HS-5 (cell line): ENCODE results near the gene DLEC1.
"Not testable (repeated sequence)": the region's sequence is repeated elsewhere in the genome, so short reads cannot be mapped to it uniquely, and the experiment has no call there.

Experiments
- DNase-seq: peaks from one replicate; pipeline ENCODE4 v3.0.0-alpha.2; 2012; ENCODE audit warnings: low read depth

Gene DLEC1

GRCh38 chr3:38120693-38121450 lies 81.9 kb downstream of the DLEC1 start:
- no peak for DNase-seq

GRCh38 chr3:38121451-38121831 lies 82.4 kb downstream of the DLEC1 start:
- no peak for DNase-seq

- no peak for DNase-seq
Measured at GRCh38 chr3:38121832-38122461, 82.9 kb downstream of the DLEC1 start.

- DNase-seq, result no peak
Measured at GRCh38 chr3:38122712-38123290, 83.8 kb downstream of the DLEC1 start.

- no peak for DNase-seq
Measured at GRCh38 chr3:38124324-38125122, 85.5 kb downstream of the DLEC1 start.

- no peak for DNase-seq
Measured at GRCh38 chr3:38125305-38126120, 86.5 kb downstream of the DLEC1 start.

- DNase-seq, result no peak
Measured at GRCh38 chr3:38126121-38126892, 87.3 kb downstream of the DLEC1 start.

GRCh38 chr3:38127611-38128302 lies 88.7 kb downstream of the DLEC1 start:
- no peak for DNase-seq

- DNase-seq, result no peak
Measured at GRCh38 chr3:38128303-38128655, 89.3 kb downstream of the DLEC1 start.

- DNase-seq, result no peak
Measured at GRCh38 chr3:38129058-38129457, 90.0 kb downstream of the DLEC1 start.

GRCh38 chr3:38130631-38131065 lies 91.6 kb downstream of the DLEC1 start:
- no peak for DNase-seq

GRCh38 chr3:38131621-38132369 lies 92.8 kb downstream of the DLEC1 start:
- no peak for DNase-seq

GRCh38 chr3:38133209-38133556 lies 94.2 kb downstream of the DLEC1 start:
- DNase-seq, result no peak

GRCh38 chr3:38133557-38134405 lies 94.8 kb downstream of the DLEC1 start:
- no peak for DNase-seq

- not testable (repeated sequence) for DNase-seq
Measured at GRCh38 chr3:38134517-38135143, 95.6 kb downstream of the DLEC1 start.

GRCh38 chr3:38135621-38136277 lies 96.7 kb downstream of the DLEC1 start:
- not testable (repeated sequence) for DNase-seq

- DNase-seq, result no peak
Measured at GRCh38 chr3:38136393-38136776, 97.4 kb downstream of the DLEC1 start.
